Right ventricle myocardium inferior (tissue), 1 donor: ENCODE measurements around the gene LTBR. TPM values are rescaled to one million over a fixed set of nuclear protein-coding genes. Genes with fewer than 3 reads are reported as not detected.
A peak's percentile ranks its signal among the peaks of the same experiment; 100 is the strongest.
"Not testable (repeated sequence)": the region's sequence is repeated elsewhere in the genome, so short reads cannot be mapped to it uniquely, and the experiment has no call there.

Source experiments
- ATAC-seq: fragments of 200-7000 bp; cut with Tn5 transposase; one replicate; pipeline ENCODE4 v1.9.1; 2020; ENCODE audit warnings: mild to moderate bottlenecking, moderate library complexity
- DNase-seq: peaks from one replicate; pipeline ENCODE4 v3.0.0; 2021; ENCODE audit errors: missing footprints
- intact Hi-C: fragments of 100-400 bp; cut with DNase I; formaldehyde crosslinking; loops from one replicate; pipeline ENCODE4 v1.11.0; 2022
- total RNA-seq: library from RNA; stranded (reverse); fragmentation: NEBNext Ultra II Directional; extraction: Animal tissue kit (Norgen Biotek cat#: 25700); gene quantifications from one replicate; pipeline ENCODE4 v1.2.1, GENCODE V29; 2021
- donor health status: DM: no; HTN: yes; CAD: no; lungs with severe emphysema.

Gene LTBR
- total RNA-seq, 1 donor from 2014 or later = 34.3 TPM

- intact Hi-C loops, DNase-seq, ATAC-seq: not testable (repeated sequence)
These were observed 39.8 kb upstream of the LTBR start for GRCh38 chr12:6344101-6344660.

DNA sequence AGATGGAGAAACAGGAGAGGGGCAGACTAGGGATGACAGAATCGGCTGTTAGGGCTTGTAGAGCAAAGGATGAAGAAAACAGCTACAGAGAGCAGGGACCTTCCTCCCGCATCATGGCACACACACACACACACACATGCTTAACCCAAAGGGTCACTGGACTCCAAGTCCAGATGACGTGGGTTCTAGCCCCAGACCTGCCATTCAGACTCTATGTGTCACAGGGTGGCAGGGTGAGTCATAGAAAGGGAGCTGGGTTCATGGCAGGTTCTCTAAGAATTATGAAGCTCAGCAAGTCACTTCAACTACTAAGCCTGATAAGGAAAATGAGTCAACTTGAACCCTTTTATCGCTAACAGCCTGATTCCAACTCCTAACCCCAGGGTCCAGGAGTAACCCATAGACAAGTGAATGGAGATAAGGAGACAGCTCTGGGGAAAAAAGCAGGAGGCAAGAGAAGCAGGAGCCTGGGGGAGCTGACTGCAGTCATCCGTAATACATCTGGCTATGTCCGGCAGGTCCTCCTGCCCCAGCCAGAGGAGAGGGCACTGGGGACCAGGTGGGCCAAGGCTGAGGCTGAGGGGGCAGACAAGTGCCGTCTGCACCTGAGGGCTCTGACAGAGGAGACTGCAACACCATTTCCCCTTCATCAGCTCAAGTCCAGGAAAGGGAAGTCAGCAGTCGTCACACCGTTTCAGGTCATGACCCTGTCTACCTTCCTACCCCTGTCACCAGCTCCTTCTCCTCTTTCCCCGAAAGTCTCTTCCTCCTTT lies 38.5 kb upstream of the LTBR start:
- DNase-seq = no peak
- ATAC-seq = no peak
- intact Hi-C loops = no loop called here

DNA sequence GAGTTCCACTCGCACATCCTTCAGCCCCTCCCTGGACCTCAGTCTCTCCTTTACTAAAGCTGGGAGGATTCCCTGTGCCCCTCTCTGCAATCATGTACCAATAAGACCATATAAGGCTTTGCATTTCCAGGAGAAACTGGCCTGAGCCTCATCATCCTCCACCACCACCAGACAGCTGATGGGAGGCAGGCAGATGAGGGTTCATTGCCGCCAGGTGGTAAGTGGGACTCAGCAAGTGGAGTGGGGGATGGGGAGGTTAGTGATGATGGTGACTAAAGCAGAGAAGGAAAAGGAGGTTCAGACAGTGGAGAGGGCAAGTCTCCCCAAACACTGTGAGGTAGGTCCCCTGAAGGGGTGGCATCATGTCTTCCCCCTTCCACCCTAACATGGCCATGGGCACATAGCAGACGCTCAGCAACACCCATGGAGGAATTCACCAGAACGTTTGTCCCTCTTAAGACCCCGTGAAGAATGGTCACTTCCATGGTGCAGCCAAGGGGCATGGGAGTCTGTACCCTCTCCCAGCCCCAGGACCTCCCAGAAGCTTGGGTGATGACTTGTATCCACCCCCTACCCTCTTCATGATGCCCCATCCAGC lies 37.6 kb upstream of the LTBR start:
- ATAC-seq (no peak), DNase-seq (no peak)
- intact Hi-C loops = no loop called here

GRCh38 chr12:6346942-6347341 lies 37.0 kb upstream of the LTBR start:
- intact Hi-C loops = no loop called here
- ATAC-seq = peak; percentile 3

GRCh38 chr12:6347367-6348338 lies 36.3 kb upstream of the LTBR start:
- intact Hi-C loops = no loop called here
- peak; percentile 79 for ATAC-seq
- peak; percentile 81 for DNase-seq

More at GRCh38 chr12:6346942-6347341, 37.0 kb upstream of the LTBR start:
- DNase-seq = no peak

DNA sequence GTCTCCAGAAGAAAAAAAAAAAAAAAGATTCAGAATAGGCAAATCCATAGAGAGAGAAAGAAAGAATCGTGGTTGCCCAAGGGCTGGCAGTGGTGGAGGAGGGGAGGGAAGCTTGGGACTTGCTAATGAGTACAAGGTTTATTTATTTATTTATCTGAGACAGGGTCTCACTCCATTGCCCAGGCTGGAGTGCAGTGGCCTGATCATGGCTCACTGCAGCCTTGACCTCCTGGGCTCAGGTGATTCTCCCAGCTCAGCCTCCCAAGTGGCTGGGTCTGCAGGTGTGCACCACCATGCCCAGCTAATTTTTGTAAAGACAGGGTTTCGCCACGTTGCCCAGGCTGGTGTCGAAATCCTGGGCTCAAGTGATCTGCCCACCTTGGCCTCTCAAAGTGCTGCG lies 32.3 kb upstream of the LTBR start:
- ATAC-seq (no peak), DNase-seq (no peak)
- intact Hi-C loops = no loop called here

GRCh38 chr12:6352193-6353173 lies 31.5 kb upstream of the LTBR start:
- peak; percentile 54 for ATAC-seq
- intact Hi-C loops = no loop called here

DNA sequence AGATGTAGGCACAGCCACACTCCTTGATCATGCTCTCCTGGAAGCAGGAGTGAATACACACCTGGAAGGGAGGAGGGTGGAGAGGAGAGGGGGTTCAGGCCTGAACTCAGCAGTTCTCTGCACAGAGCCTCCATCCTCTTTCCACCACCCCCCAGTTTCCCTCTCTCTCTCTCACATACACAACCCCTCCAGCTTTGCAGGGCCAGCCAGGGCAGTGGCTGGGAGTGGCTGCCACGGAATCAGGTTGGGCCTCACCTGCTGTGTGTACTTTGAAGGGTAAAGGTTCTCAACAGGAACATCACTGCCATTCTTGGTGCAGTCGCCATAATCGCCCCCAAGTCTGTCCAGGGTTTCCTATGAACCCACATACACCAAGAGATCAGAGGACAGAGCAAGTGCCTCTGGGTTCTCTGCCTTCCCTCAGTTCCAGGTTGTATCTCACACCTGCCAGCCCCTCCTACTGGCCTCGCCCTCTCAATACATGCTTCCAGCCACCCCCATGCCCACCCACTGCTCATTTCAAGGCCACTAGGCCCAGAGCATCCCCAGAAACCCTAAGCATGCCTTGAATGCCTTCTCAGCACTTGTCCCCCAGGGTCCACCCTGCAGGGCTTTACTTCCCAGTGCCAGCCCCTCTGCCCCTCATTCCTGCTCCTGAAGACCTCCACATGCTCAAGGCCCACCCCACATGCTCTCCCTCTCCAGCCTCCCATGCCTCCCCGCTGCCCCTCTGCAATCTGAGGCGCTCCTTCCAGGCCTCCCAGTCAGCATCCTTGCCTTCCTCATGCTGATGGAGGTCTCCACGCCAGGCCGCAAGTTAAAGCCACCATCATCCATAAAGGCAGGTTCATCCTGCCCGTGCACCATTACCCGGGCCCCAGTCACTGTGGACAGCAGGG lies 29.2 kb upstream of the LTBR start:
- ATAC-seq = no peak
- no peak for DNase-seq
- intact Hi-C loops = no loop called here

More at GRCh38 chr12:6352193-6353173, 31.5 kb upstream of the LTBR start:
- no peak for DNase-seq

GRCh38 chr12:6355491-6356373 lies 28.2 kb upstream of the LTBR start:
- ATAC-seq (no peak), DNase-seq (no peak)
- intact Hi-C loops = no loop called here

GRCh38 chr12:6356374-6356820 lies 27.6 kb upstream of the LTBR start:
- DNase-seq (no peak), ATAC-seq (no peak)
- intact Hi-C loops = no loop called here

- intact Hi-C loops = no loop called here
- no peak for ATAC-seq
- no peak for DNase-seq
These were observed 25.1 kb upstream of the LTBR start for GRCh38 chr12:6358881-6359280.

GRCh38 chr12:6360080-6360571 lies 23.8 kb upstream of the LTBR start:
- intact Hi-C loops = no loop called here
- ATAC-seq = no peak
- no peak for DNase-seq

DNA sequence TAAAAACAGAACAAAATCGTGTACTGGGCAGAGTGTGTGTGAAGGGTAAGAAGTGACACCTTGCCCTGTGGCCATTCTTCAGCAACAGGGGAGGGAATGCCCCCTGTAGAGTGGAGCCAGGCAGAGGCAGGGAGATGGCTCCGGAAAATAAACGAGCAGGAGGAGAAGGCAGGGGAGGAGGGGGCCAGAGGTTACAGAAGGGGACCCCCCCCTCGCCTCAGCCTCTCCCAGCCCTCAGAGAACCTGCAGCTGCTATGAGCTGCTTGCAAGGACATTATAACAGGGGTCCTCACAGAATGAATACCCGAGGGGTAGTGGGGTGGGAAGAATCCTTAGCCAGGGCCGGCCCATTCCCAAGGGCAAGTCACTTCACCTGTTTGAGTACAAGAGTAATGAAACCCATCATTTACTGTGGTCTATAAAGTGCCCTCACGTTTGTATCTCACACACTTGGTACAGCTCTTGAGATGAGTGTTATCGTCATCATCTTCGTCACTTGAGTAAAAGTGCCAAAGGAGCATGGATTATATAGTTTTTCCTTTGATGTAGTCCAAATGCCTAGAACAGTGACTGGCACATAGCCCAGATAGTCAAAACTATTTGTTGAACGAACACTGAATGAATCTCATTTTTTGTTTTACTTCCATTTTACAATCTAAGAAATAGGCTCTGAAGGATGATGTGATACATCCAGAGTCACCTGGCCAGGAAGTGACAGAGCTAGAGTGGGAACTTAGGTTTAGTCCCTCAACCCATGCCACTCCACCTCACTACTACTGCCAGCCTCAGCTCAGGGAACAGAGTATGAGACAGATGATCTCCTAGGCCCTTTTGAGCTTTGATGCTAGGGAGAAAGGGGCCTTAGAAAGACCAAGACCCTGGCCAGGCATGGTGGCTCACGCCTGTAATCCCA lies 23.1 kb upstream of the LTBR start:
- no peak for ATAC-seq
- intact Hi-C loops = no loop called here
- no peak for DNase-seq

GRCh38 chr12:6361834-6362233 lies 22.1 kb upstream of the LTBR start:
- intact Hi-C loops = no loop called here
- peak; percentile 18 for ATAC-seq
- DNase-seq = peak; percentile 82

- DNase-seq = no peak
- no peak for ATAC-seq
- intact Hi-C loops = no loop called here
These were observed 21.6 kb upstream of the LTBR start for GRCh38 chr12:6362403-6362802.
